ENCODE measurements around the gene STUM. TPM values are rescaled to one million over a fixed set of nuclear protein-coding genes. Genes with fewer than 3 reads are reported as not detected.

Gene STUM
- total RNA-seq, 1 donor from 2014 or later, result 0.08 TPM

DNA sequence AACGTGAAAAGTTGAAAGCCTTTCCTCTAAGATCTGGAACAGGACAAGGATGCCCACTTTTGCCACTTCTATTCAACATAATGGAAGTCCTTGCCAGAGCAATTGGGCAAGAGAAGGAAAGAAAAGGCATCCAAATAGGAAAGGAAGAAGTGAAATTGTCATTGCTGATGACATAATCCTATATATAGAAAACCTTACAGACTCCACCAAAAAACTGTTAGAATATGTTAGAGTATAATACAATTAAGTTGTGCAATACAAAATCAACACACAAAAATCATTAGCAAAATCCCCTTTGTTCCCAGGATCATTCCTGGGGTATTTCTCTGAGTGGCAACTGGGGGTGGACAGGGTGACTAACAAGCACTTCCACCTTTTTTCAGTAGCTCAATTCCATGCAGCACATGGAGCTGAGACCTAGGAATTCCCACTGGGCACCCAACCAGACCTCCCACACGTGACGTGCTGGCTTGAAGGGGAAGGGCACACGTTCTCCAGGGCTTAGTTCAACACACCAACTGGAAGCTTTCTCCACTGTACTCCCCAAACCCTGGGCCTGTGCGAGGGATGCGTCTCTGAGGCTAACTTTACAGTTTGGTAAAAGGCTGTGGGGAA, 9.6 kb downstream of the STUM start:
- no peak overlapping the region for H3K27ac Mint-ChIP-seq (ENCODE audit: unreplicated experiment)
- no peaks in the 10 kb centered on the region for H3K36me3 Mint-ChIP-seq (ENCODE audit: low read depth, unreplicated experiment)
- no peaks in the 10 kb centered on the region for H3K4me1 Mint-ChIP-seq (ENCODE audit: unreplicated experiment)
- TF ChIP-seq CTCF (IDR thresholded peaks at IDR 0.05; ENCODE audit: unreplicated experiment), result no peak
- no peak overlapping the region for H3K4me3 Mint-ChIP-seq (ENCODE audit: unreplicated experiment)
- H3K9me3 Mint-ChIP-seq (ENCODE audit: unreplicated experiment), result no peaks in the 10 kb centered on the region
- H3K27me3 Mint-ChIP-seq (ENCODE audit: unreplicated experiment), result no peaks in the 10 kb centered on the region
- no peak for DNase-seq (ENCODE audit: low spot score)

DNA sequence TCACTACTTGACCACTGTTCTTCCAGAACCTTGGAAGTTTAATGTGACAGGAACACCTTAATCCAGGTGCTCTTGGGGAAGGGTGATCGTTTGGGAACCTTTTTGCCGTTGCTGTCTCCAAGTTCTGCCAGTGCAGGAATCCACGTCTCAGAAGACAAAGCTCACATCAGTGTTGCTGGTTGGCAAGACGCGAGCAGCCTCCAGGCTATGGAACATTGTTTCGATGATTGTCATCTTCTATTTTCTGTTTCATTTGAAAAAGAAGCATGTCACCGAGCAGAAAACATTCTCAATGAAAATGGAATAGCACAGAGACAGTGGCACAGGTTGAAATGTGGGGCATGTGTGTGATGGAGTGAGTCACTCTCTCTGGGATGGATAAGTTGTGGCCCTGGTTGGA, 11.7 kb downstream of the STUM start:
- no peaks in the 10 kb centered on the region for H3K36me3 Mint-ChIP-seq (ENCODE audit: low read depth, unreplicated experiment)
- DNase-seq (ENCODE audit: low spot score), result no peak
- H3K27ac Mint-ChIP-seq (ENCODE audit: unreplicated experiment), result no peak overlapping the region
- no peaks in the 10 kb centered on the region for H3K4me1 Mint-ChIP-seq (ENCODE audit: unreplicated experiment)
- H3K27me3 Mint-ChIP-seq (ENCODE audit: unreplicated experiment), result peaks cover 2% of the 10 kb centered on the region
- no peaks in the 10 kb centered on the region for H3K9me3 Mint-ChIP-seq (ENCODE audit: unreplicated experiment)
- no peak for TF ChIP-seq CTCF (IDR thresholded peaks at IDR 0.05; ENCODE audit: unreplicated experiment)
- H3K4me3 Mint-ChIP-seq (ENCODE audit: unreplicated experiment), result no peak overlapping the region

DNA sequence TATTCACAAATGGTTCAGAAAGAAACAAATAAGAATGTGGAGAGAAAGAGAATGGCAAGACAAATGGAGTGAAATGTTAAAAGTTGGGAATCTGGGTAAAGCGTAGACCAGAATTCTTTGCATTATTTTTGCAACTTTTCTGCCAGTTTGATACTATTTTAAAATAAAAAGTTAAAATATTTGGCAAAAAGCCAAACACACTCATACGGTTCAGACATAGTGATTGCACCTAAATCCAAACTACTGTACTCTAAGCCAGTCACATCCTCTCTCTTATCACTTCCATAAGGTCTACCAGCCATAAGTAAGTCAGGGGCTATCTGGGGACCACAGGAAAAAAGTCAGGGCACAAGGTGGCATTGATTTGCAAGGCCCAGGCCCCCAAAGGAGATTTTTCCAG, 14.4 kb downstream of the STUM start:
- Mint-ChIP-seq H3K4me3 (ENCODE audit: unreplicated experiment) (no peak overlapping the region), H3K27ac (ENCODE audit: unreplicated experiment) (no peak overlapping the region), H3K9me3 (ENCODE audit: unreplicated experiment) (no peaks in the 10 kb centered on the region), H3K36me3 (ENCODE audit: low read depth, unreplicated experiment) (no peaks in the 10 kb centered on the region), H3K4me1 (ENCODE audit: unreplicated experiment) (no peaks in the 10 kb centered on the region), H3K27me3 (ENCODE audit: unreplicated experiment) (peaks cover 4% of the 10 kb centered on the region)
- no peak for DNase-seq (ENCODE audit: low spot score)
- no peak for TF ChIP-seq CTCF (IDR thresholded peaks at IDR 0.05; ENCODE audit: unreplicated experiment)

DNA sequence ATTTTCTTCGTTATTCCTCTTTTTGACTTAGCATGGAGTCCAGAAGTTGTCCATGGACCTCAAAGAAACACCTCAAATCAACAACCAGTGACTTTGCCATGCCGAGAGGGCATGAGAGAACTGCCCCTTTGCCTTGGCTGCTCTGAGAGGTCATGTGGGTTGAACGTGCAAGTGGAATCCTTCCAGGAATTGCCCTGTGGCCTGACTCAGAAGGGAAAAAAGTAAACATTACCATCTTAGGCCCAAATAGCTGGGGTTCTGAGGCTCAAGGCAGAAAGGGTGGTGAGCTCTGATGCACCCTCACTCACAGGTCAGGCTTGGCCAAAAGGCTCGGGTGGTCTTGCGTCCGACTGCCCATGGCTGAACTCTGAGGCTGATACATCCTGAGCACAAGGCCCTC, 15.1 kb downstream of the STUM start:
- Mint-ChIP-seq H3K27ac (ENCODE audit: unreplicated experiment) (no peak overlapping the region), H3K4me3 (ENCODE audit: unreplicated experiment) (no peak overlapping the region), H3K9me3 (ENCODE audit: unreplicated experiment) (no peaks in the 10 kb centered on the region), H3K27me3 (ENCODE audit: unreplicated experiment) (peaks cover 4% of the 10 kb centered on the region), H3K36me3 (ENCODE audit: low read depth, unreplicated experiment) (no peaks in the 10 kb centered on the region), H3K4me1 (ENCODE audit: unreplicated experiment) (no peaks in the 10 kb centered on the region)
- DNase-seq (ENCODE audit: low spot score), result no peak
- no peak for TF ChIP-seq CTCF (IDR thresholded peaks at IDR 0.05; ENCODE audit: unreplicated experiment)

DNA sequence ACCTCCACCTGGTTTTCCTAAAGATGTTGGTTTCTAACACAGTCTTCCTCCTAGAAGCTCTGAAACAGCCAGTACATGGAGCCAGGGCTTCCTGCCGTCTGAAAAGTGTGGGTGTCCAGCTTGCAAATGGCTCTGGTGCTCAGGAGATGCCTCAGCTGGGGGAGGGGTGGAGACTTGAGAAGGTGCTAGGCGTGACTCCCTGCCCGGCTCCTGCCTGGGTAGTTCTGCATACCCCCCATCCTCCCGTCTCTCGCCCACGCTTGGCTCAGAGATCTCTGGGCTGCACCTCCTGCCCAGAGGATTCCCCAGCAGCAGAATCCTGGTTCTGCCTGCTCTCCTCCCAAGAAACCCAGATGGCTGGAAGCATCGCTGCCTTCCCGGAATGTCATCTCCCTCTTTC, 16.9 kb downstream of the STUM start:
- H3K4me1 Mint-ChIP-seq (ENCODE audit: unreplicated experiment), result no peaks in the 10 kb centered on the region
- TF ChIP-seq CTCF (IDR thresholded peaks at IDR 0.05; ENCODE audit: unreplicated experiment), result no peak
- DNase-seq (ENCODE audit: low spot score), result no peak
- H3K9me3 Mint-ChIP-seq (ENCODE audit: unreplicated experiment), result no peaks in the 10 kb centered on the region
- peaks cover 4% of the 10 kb centered on the region for H3K27me3 Mint-ChIP-seq (ENCODE audit: unreplicated experiment)
- H3K4me3 Mint-ChIP-seq (ENCODE audit: unreplicated experiment), result no peak overlapping the region
- no peaks in the 10 kb centered on the region for H3K36me3 Mint-ChIP-seq (ENCODE audit: low read depth, unreplicated experiment)
- no peak overlapping the region for H3K27ac Mint-ChIP-seq (ENCODE audit: unreplicated experiment)

Data from endothelial cell (in vitro differentiated cells).